GM12878 (cell line): ENCODE data around the gene YAP1. TPM values are rescaled to one million over a fixed set of nuclear protein-coding genes. Genes with fewer than 3 reads are reported as not detected.

Source experiments
- ATAC-seq: fragments of 200-7000 bp; cut with Tn5 transposase; 3 replicates; pipeline ENCODE4 v1.9.1; 2020; ENCODE audit warnings: mild to moderate bottlenecking, moderate library complexity
- BruUV-seq: library from RNA; stranded (reverse); fragments of 400-500 nt; replicated peaks from 2 replicates; lab custom pipeline; 2021; lab: Mats Ljungman, UMichigan
- CTCF ChIA-PET: fragments of 300-600 bp; sonication (Branson Sonifier 250); formaldehyde crosslinking; extraction: SDS; loops from one replicate; lab custom pipeline; 2021; ENCODE audit warnings: inconsistent platforms; lab: Yijun Ruan, JAX
- POLR2A ChIA-PET: fragments of 350-600 bp; formaldehyde crosslinking; extraction: SDS; loops from one replicate; lab custom pipeline; 2021; ENCODE audit warnings: inconsistent platforms; lab: Charles Lee
- RAD21 ChIA-PET: fragments of 300-600 bp; sonication (Branson Sonifier 250); formaldehyde crosslinking; loops from one replicate; lab custom pipeline; 2023; ENCODE audit warnings: antibody characterized with exemption; ENCODE audit not compliant: unreplicated experiment; lab: Charles Lee
- SMC1A ChIA-PET: fragments of 300-600 bp; sonication (Branson Sonifier 250); formaldehyde crosslinking; loops from one replicate; lab custom pipeline; 2023; ENCODE audit not compliant: unreplicated experiment, uncharacterized antibody; lab: Charles Lee
- DNase-seq: peaks from one replicate; pipeline ENCODE4 v3.0.0-alpha.2; 2011; ENCODE audit warnings: low read depth, low spot score
- FAIRE-seq: peaks from 3 replicates; lab custom pipeline; 2011; peaks lifted over from hg19 to GRCh38; lab: Jason Lieb, UNC
- H2AFZ ChIP-seq: 2 replicates; pipeline ENCODE4 v1.6.0; 2011; ENCODE audit warnings: low read depth, low read length, control low read depth; ENCODE audit not compliant: control insufficient read depth
- H3K27ac ChIP-seq: 2 replicates; pipeline ENCODE4 v1.5.1; 2011; ENCODE audit warnings: control low read depth; ENCODE audit not compliant: control insufficient read depth, insufficient read depth
- H3K27me3 ChIP-seq, 2 experiments: replicated peaks in 1 of 2; 2 replicates each; pipeline versions ENCODE4 v1.6.0 to v1.6.1; 2011; ENCODE audit warnings: low read length in 1 of 2; ENCODE audit not compliant: control insufficient read depth in 2 of 2, insufficient read depth in 2 of 2
- H3K36me3 ChIP-seq, 2 experiments: 2 replicates each; pipeline ENCODE4 v1.5.1; 2011; ENCODE audit warnings: low read length in 1 of 2; ENCODE audit not compliant: control insufficient read depth in 2 of 2, insufficient read depth in 2 of 2
- H3K4me1 ChIP-seq: 2 replicates; pipeline ENCODE4 v1.6.1; 2011; ENCODE audit warnings: mild to moderate bottlenecking, low read length, moderate library complexity, mixed read lengths; ENCODE audit not compliant: control insufficient read depth, insufficient read depth
- H3K4me2 ChIP-seq: 2 replicates; pipeline ENCODE4 v1.6.0; 2011; ENCODE audit warnings: control low read depth; ENCODE audit not compliant: control insufficient read depth, insufficient read depth
- H3K4me3 ChIP-seq: fragments of 200-600 bp; sonication (generic); 2 replicates; pipeline ENCODE4 v1.5.1; 2016
- H3K79me2 ChIP-seq: 2 replicates; pipeline ENCODE4 v1.6.0; 2011; ENCODE audit warnings: low read length; ENCODE audit not compliant: control insufficient read depth, insufficient read depth
- H3K9ac ChIP-seq: 2 replicates; pipeline ENCODE4 v1.8.0; 2011; ENCODE audit warnings: low read length, control low read depth, mixed read lengths; ENCODE audit not compliant: control insufficient read depth, insufficient read depth
- H3K9me3 ChIP-seq: replicated peaks from 3 replicates; pipeline ENCODE4 v1.5.1; 2011; ENCODE audit warnings: mild to moderate bottlenecking, low read length; ENCODE audit not compliant: control insufficient read depth, insufficient read depth
- H4K20me1 ChIP-seq: 2 replicates; pipeline ENCODE4 v1.6.0; 2011; ENCODE audit not compliant: control insufficient read depth, insufficient read depth
- RFX5 ChIP-seq: IDR thresholded peaks from 2 replicates; pipeline ENCODE4 v1.6.1; 2011; ENCODE audit warnings: low read depth, low read length, improper control_type of control experiment
- SIX5 ChIP-seq: IDR thresholded peaks from 2 replicates; pipeline ENCODE4 v1.6.1; 2011; ENCODE audit warnings: mild to moderate bottlenecking, low read depth, low read length, moderate library complexity; ENCODE audit not compliant: severe bottlenecking
- ZZZ3 ChIP-seq: IDR thresholded peaks from 2 replicates; pipeline ENCODE4 v1.6.1; 2011; ENCODE audit warnings: low read depth; ENCODE audit not compliant: control insufficient read depth, insufficient read length
- WGBS: methylation state at CpG from one replicate; pipeline ENCODE4 v1.1.6; 2016; ENCODE audit warnings: low lambda C conversion rate; ENCODE audit not compliant: insufficient replicate concordance, insufficient coverage; ENCODE audit errors: missing lambda C conversion rate; 5-methylcytosine and 5-hydroxymethylcytosine counted together
- in situ Hi-C: fragments of 300-500 bp; cut with MboI; formaldehyde crosslinking; loops from 9 replicates; pipeline ENCODE4 v1.14.3; 2018; ENCODE audit warnings: mixed read lengths
- intact Hi-C: fragments of 100-400 bp; cut with micrococcal nuclease; formaldehyde crosslinking; loops from one replicate; pipeline ENCODE4 v1.14.2; 2022; ENCODE audit not compliant: unreplicated experiment
- polyA plus RNA-seq, 11 experiments: library from polyadenylated mRNA; depleted of rRNA in 4 of 11; unstranded in 6 of 11; stranded (reverse) in 5 of 11; fragments of >200 nt; fragmentation: Nextera tagmentation in 4 of 11; fragmentation: Illumina TruSeq in 1 of 11; extraction: Ambion mirVana in 4 of 11; extraction: Trizol in 1 of 11; gene quantifications; 1 replicate in 1 of 11; 2 replicates in 10 of 11; pipeline versions ENCODE4 v1.2.1 to v1.2.3, GENCODE V29; 2011 to 2016; ENCODE audit warnings: inconsistent platforms in 2 of 11, missing spikeins in 2 of 11, low read depth in 1 of 11
- total RNA-seq, 4 experiments: library from RNA; depleted of rRNA in 3 of 4; stranded (reverse); fragments of >200 nt in 3 of 4; fragmentation: Illumina TruSeq in 1 of 4; extraction: Trizol in 1 of 4; gene quantifications; 2 replicates each; pipeline versions ENCODE4 v1.2.1 to v1.2.3, GENCODE V29; 2013 to 2021
- TF ChIP-seq, protein P1 (sequence below): fragments of 450-650 bp; IDR thresholded peaks from 2 replicates; pipeline ENCODE4 v1.6.1; 2017; ENCODE audit warnings: low read depth, mild to moderate bottlenecking, moderate library complexity
- TF ChIP-seq, protein P2 (sequence below): IDR thresholded peaks from 2 replicates; pipeline ENCODE4 v1.6.1; 2011; ENCODE audit warnings: mild to moderate bottlenecking, low read depth, low read length, moderate library complexity; ENCODE audit not compliant: insufficient replicate concordance

Gene YAP1
- total and polyA plus RNA-seq, 10 of the 15 experiments (the other 5 are each of a cell fraction or from before 2014, with no cell fraction given): 0.03 to 0.33 (median 0.10) TPM; not detected in 6

DNA sequence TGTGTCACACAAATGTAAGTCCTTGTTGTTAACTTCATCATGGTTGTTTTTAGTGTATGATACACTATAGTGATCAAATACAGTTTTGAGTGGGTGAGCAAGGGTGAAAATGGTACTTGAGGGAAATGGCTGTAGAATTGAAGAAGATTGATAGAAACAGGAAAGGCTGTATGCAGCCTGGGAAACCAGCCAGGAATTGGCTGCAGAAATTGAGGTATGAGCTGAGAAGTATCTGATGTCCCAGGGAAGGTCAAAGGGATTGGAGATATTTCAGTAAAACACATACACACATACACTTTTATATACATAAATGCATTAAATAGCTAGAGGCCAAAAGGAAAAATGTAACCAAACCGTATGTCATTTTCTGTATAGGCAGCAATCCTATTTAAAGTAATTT is 13.1 kb upstream of the YAP1 start:
- ATAC-seq (no peak), FAIRE-seq (no peak), DNase-seq (no peak)
- BruUV-seq: no TSS peak
- Histone ChIP-seq H3K9ac (no peak overlapping the region), H3K27me3 (no peaks in the 10 kb centered on the region), H3K4me1 (no peaks in the 10 kb centered on the region), H3K27ac (no peak overlapping the region), H4K20me1 (no peaks in the 10 kb centered on the region), H3K4me2 (no peak overlapping the region), H3K79me2 (no peaks in the 10 kb centered on the region), H3K4me3 (no peak overlapping the region), H3K9me3 (no peaks in the 10 kb centered on the region), H3K36me3 (no peaks in the 10 kb centered on the region), H2AFZ (no peak overlapping the region)
- ChIA-PET RAD21 (no interaction called here), POLR2A (no interaction called here), SMC1A (interaction anchor here (1.0 kb wide), 1 partner anchor 21 kb away, joined by 4 read pairs; no protein-coding TSS in a partner anchor), CTCF (no interaction called here)
- no peak for TF ChIP-seq SIX5
- TF ChIP-seq, protein P1, sequence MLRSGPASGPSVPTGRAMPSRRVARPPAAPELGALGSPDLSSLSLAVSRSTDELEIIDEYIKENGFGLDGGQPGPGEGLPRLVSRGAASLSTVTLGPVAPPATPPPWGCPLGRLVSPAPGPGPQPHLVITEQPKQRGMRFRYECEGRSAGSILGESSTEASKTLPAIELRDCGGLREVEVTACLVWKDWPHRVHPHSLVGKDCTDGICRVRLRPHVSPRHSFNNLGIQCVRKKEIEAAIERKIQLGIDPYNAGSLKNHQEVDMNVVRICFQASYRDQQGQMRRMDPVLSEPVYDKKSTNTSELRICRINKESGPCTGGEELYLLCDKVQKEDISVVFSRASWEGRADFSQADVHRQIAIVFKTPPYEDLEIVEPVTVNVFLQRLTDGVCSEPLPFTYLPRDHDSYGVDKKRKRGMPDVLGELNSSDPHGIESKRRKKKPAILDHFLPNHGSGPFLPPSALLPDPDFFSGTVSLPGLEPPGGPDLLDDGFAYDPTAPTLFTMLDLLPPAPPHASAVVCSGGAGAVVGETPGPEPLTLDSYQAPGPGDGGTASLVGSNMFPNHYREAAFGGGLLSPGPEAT: no peak
- TF ChIP-seq, protein P2, sequence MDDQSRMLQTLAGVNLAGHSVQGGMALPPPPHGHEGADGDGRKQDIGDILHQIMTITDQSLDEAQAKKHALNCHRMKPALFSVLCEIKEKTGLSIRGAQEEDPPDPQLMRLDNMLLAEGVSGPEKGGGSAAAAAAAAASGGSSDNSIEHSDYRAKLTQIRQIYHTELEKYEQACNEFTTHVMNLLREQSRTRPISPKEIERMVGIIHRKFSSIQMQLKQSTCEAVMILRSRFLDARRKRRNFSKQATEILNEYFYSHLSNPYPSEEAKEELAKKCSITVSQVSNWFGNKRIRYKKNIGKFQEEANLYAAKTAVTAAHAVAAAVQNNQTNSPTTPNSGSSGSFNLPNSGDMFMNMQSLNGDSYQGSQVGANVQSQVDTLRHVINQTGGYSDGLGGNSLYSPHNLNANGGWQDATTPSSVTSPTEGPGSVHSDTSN: no peak
- no peak for TF ChIP-seq ZZZ3
- TF ChIP-seq RFX5: no peak
- intact Hi-C loops: no loop called here
- in situ Hi-C loops: no loop called here
- 60% methylated on average over 1 of the region's 1 CpG for WGBS
